GM12873 (cell line): Measurements from ENCODE around the gene PLAAT1.

Experiments
- TF ChIP-seq, protein P1 (sequence below): IDR thresholded peaks from 2 replicates; pipeline ENCODE4 v1.5.1; 2012; ENCODE audit warnings: low read depth, mild to moderate bottlenecking, moderate library complexity, low read length, control low read depth; ENCODE audit not compliant: insufficient read depth; ENCODE audit errors: missing control alignments

PLAAT1 gene

GRCh38 chr3:193253986-193254660 lies 13.1 kb downstream of the PLAAT1 start:
- TF ChIP-seq, protein P1, sequence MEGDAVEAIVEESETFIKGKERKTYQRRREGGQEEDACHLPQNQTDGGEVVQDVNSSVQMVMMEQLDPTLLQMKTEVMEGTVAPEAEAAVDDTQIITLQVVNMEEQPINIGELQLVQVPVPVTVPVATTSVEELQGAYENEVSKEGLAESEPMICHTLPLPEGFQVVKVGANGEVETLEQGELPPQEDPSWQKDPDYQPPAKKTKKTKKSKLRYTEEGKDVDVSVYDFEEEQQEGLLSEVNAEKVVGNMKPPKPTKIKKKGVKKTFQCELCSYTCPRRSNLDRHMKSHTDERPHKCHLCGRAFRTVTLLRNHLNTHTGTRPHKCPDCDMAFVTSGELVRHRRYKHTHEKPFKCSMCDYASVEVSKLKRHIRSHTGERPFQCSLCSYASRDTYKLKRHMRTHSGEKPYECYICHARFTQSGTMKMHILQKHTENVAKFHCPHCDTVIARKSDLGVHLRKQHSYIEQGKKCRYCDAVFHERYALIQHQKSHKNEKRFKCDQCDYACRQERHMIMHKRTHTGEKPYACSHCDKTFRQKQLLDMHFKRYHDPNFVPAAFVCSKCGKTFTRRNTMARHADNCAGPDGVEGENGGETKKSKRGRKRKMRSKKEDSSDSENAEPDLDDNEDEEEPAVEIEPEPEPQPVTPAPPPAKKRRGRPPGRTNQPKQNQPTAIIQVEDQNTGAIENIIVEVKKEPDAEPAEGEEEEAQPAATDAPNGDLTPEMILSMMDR: no peak

DNA sequence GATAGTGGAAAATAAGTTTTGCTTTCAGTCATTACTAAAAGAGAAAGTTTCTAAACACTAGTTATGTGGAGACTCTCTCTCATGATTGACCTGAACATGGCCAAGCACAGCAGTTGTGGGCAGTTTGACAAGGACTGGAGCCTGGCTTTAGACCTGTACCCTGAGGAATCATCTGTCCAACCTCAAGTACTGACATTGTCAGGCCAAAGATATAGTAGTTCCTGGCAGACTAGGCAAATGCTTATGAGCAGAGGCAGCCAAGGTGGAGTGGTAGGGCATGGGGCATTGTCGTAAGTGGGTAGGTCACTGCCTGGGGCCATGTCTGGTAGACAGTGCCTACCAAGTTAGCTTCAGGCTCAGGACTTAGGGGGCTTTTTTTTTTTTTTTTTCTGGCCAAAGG lies 20.9 kb downstream of the PLAAT1 start:
- TF ChIP-seq, protein P1: no peak

- TF ChIP-seq, protein P1: no peak
Measured at GRCh38 chr3:193262707-193263106, 21.7 kb downstream of the PLAAT1 start.

- TF ChIP-seq, protein P1: no peak
Measured at GRCh38 chr3:193269343-193270028, 28.5 kb downstream of the PLAAT1 start.

- TF ChIP-seq, protein P1: no peak
Measured at GRCh38 chr3:193270451-193270850, 29.4 kb downstream of the PLAAT1 start.

- TF ChIP-seq, protein P1: no peak
Measured at GRCh38 chr3:193271101-193271840, 30.2 kb downstream of the PLAAT1 start.

GRCh38 chr3:193292386-193292785 lies 51.4 kb downstream of the PLAAT1 start:
- TF ChIP-seq, protein P1: no peak
